Tibial artery (tissue), 4 donors: ENCODE measurements around the gene MUC2.

Source experiments
- DNase-seq, 2 donors: peaks; one replicate each; pipeline ENCODE4 v3.0.0-alpha.2; 2019
- H3K27ac ChIP-seq, 2 donors: fragments of 200-600 bp; sonication (generic) in 1 of 2; 1 replicate in 1 of 2; 2 replicates in 1 of 2; pipeline ENCODE4 v1.5.1; 2018 to 2019; ENCODE audit warnings: mild to moderate bottlenecking in 1 of 2
- H3K27me3 ChIP-seq, 2 donors: fragments of 200-600 bp; sonication (generic) in 1 of 2; one replicate each; pipeline versions ENCODE4 v1.5.1 to v1.6.0; 2016 to 2019
- H3K36me3 ChIP-seq, 3 donors: fragments of 200-600 bp; sonication (generic) in 2 of 3; one replicate each; pipeline ENCODE4 v1.5.1; 2016 to 2019; ENCODE audit warnings: mild to moderate bottlenecking in 2 of 3
- H3K4me1 ChIP-seq, 4 donors: fragments of 200-600 bp; sonication (generic) in 2 of 4; 1 replicate in 3 of 4; 2 replicates in 1 of 4; pipeline ENCODE4 v1.5.1; 2016 to 2019
- H3K4me3 ChIP-seq, 2 donors: fragments of 200-600 bp; sonication (generic) in 1 of 2; 1 replicate in 1 of 2; 2 replicates in 1 of 2; pipeline ENCODE4 v1.5.1; 2018 to 2019; ENCODE audit warnings: mild to moderate bottlenecking in 2 of 2
- H3K9me3 ChIP-seq, 3 donors: fragments of 200-600 bp; sonication (generic) in 1 of 3; one replicate each; pipeline ENCODE4 v1.5.1; 2016 to 2019
- CTCF ChIP-seq, 2 experiments: fragments of 200-600 bp in 1 of 2; fragments of 450-650 bp in 1 of 2; IDR thresholded peaks; one replicate each; pipeline ENCODE4 v1.5.1; 2017 to 2019; ENCODE audit warnings: antibody characterized with exemption in 2 of 2, mild to moderate bottlenecking in 1 of 2, moderate library complexity in 1 of 2
- intact Hi-C: fragments of 100-400 bp; cut with DNase I; formaldehyde crosslinking; loops from one replicate; pipeline ENCODE4 v1.15.0; 2023; ENCODE audit warnings: low total_unique reads

MUC2 gene

GRCh38 chr11:1037506-1038055 is 37.1 kb upstream of the MUC2 start:
- intact Hi-C loops = no loop called here
- H3K27ac ChIP-seq = no peak overlapping the region
- H3K4me3 ChIP-seq = no peak overlapping the region
- H3K4me1 ChIP-seq = peaks cover 0 to 13% (median 0%) of the 10 kb centered on the region in 4 donors
- peaks cover 0 to 76% of the 10 kb centered on the region in 2 donors for H3K27me3 ChIP-seq
- no peaks in the 10 kb centered on the region for H3K9me3 ChIP-seq
- no peak for TF ChIP-seq CTCF (IDR thresholded peaks at IDR 0.05)
- DNase-seq = no peak
- H3K36me3 ChIP-seq = no peaks in the 10 kb centered on the region

GRCh38 chr11:1038361-1038760 is 36.3 kb upstream of the MUC2 start:
- Histone ChIP-seq H3K9me3 (no peaks in the 10 kb centered on the region), H3K36me3 (no peaks in the 10 kb centered on the region), H3K27me3 (peaks cover 0 to 83% of the 10 kb centered on the region in 2 donors), H3K4me3 (no peak overlapping the region), H3K4me1 (peaks cover 0 to 13% (median 0%) of the 10 kb centered on the region in 4 donors), H3K27ac (no peak overlapping the region)
- TF ChIP-seq CTCF (IDR thresholded peaks at IDR 0.05) = no peak
- no peak for DNase-seq
- intact Hi-C loops = no loop called here

GRCh38 chr11:1038921-1039320 is 35.8 kb upstream of the MUC2 start:
- no peaks in the 10 kb centered on the region for H3K9me3 ChIP-seq
- intact Hi-C loops = no loop called here
- H3K27ac ChIP-seq = no peak overlapping the region
- no peak for TF ChIP-seq CTCF (IDR thresholded peaks at IDR 0.05)
- H3K4me1 ChIP-seq = peaks cover 0 to 13% (median 0%) of the 10 kb centered on the region in 4 donors
- H3K27me3 ChIP-seq = peaks cover 0 to 86% of the 10 kb centered on the region in 2 donors
- H3K36me3 ChIP-seq = no peaks in the 10 kb centered on the region
- H3K4me3 ChIP-seq = no peak overlapping the region
- DNase-seq = no peak

GRCh38 chr11:1039481-1040427 is 34.9 kb upstream of the MUC2 start:
- H3K27ac ChIP-seq = no peak overlapping the region
- intact Hi-C loops = no loop called here
- no peaks in the 10 kb centered on the region for H3K36me3 ChIP-seq
- peaks cover 0 to 86% of the 10 kb centered on the region in 2 donors for H3K27me3 ChIP-seq
- no peaks in the 10 kb centered on the region for H3K9me3 ChIP-seq
- no peak for TF ChIP-seq CTCF (IDR thresholded peaks at IDR 0.05)
- no peak for DNase-seq
- no peak overlapping the region for H3K4me3 ChIP-seq
- H3K4me1 ChIP-seq = peaks cover 0 to 9% (median 0%) of the 10 kb centered on the region in 4 donors

GRCh38 chr11:1040428-1041148 is 34.1 kb upstream of the MUC2 start:
- Histone ChIP-seq H3K4me1 (peaks cover 0 to 9% (median 0%) of the 10 kb centered on the region in 4 donors), H3K36me3 (no peaks in the 10 kb centered on the region), H3K9me3 (no peaks in the 10 kb centered on the region), H3K4me3 (no peak overlapping the region), H3K27ac (no peak overlapping the region), H3K27me3 (peaks cover 0 to 77% of the 10 kb centered on the region in 2 donors)
- intact Hi-C loops = no loop called here
- no peak for TF ChIP-seq CTCF (IDR thresholded peaks at IDR 0.05)
- DNase-seq = no peak
